ENCODE data around the gene PMS2.

DNA sequence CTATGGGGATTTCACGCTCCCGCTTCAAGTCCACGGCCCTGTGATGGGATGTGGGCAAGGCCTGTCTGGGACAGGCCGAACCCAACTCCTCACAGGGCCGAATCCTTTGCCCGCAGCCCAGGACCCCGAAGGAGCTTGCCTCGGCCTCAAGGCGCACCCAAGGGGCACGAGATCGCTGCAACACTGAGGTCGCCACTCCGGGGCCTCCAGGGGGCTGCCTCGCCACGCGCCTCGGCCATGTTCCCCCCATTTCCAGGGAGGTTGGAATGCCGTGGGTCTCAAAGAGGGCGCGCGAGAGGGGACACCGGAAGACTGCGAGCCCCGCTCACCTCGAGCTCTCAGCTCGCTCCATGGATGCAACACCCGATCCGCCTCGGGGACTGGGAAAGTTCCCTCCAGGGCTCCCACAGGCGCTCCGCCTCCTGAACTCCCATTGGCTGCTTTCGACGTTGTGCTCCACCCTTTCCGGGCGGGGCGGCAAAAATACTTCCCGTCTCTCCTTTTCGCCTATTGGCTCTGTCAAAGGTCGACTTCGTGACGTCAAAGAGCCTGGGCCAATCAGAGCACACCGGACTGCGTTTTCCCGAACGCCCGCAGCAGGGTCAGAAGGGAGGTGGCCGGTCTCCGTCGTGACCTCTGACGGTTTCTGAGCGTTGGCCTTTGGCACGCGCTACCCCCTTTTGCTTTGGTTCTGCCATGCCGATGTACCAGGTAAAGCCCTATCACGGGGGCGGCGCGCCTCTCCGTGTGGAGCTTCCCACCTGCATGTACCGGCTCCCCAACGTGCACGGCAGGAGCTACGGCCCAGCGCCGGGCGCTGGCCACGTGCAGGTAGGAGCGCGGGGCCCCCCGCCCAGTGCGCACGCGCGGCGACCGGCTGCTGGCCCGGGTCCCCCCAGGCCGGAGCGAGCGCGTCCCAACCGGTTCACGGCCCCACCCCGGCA, at the start of gene PMS2, which contains the start of gene AIMP2:
- TF ChIP-seq, protein P1, sequence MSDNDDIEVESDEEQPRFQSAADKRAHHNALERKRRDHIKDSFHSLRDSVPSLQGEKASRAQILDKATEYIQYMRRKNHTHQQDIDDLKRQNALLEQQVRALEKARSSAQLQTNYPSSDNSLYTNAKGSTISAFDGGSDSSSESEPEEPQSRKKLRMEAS (IDR thresholded peaks at IDR 0.05): peak; percentile 99
- TF ChIP-seq, protein P2, sequence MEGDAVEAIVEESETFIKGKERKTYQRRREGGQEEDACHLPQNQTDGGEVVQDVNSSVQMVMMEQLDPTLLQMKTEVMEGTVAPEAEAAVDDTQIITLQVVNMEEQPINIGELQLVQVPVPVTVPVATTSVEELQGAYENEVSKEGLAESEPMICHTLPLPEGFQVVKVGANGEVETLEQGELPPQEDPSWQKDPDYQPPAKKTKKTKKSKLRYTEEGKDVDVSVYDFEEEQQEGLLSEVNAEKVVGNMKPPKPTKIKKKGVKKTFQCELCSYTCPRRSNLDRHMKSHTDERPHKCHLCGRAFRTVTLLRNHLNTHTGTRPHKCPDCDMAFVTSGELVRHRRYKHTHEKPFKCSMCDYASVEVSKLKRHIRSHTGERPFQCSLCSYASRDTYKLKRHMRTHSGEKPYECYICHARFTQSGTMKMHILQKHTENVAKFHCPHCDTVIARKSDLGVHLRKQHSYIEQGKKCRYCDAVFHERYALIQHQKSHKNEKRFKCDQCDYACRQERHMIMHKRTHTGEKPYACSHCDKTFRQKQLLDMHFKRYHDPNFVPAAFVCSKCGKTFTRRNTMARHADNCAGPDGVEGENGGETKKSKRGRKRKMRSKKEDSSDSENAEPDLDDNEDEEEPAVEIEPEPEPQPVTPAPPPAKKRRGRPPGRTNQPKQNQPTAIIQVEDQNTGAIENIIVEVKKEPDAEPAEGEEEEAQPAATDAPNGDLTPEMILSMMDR (IDR thresholded peaks at IDR 0.05 in 2 of 3, conservative IDR thresholded peaks at IDR 0.05 in 1 of 3; ENCODE audit: borderline replicate concordance in 1 of 3, insufficient read depth in 1 of 3, low read depth in 2 of 3, low read length in 2 of 3): no peak
- TF ChIP-seq RAD21 (IDR thresholded peaks at IDR 0.05; ENCODE audit: low read depth) (peak; percentile 32; the same call in 1 of the 2 replicates), EZH2 (IDR thresholded peaks at IDR 0.05) (no peak), POLR2AphosphoS5 (IDR thresholded peaks at IDR 0.05; ENCODE audit: low read depth, low read length) (peak; percentile 97), SIN3A (IDR thresholded peaks at IDR 0.05; ENCODE audit: low read depth) (peak; percentile 82; the same call in 1 of the 2 replicates), ZNF274 (IDR thresholded peaks at IDR 0.05; ENCODE audit: low read depth, low read length) (no peak)
